Measurements from ENCODE around the gene RSKR.

The RSKR gene

GRCh38 chr17:28634206-28634865 lies 20.4 kb upstream of the RSKR start:
- Histone ChIP-seq H4K20me1 (ENCODE audit: insufficient read depth, low read length) (no peaks in the 10 kb centered on the region), H3K9ac (ENCODE audit: low read length) (no peak overlapping the region), H3K27me3 (ENCODE audit: insufficient read depth, low read length) (no peaks in the 10 kb centered on the region), H3K9me2 (ENCODE audit: low read depth, low read length) (no peaks in the 10 kb centered on the region), H3K79me2 (ENCODE audit: insufficient read depth, low read length) (no peaks in the 10 kb centered on the region), H3K27ac (ENCODE audit: low read depth, low read length, poor library complexity, severe bottlenecking) (no peak overlapping the region), H3K4me3 (ENCODE audit: low read depth, low read length, poor library complexity, severe bottlenecking) (no peak overlapping the region), H3K9me3 (ENCODE audit: low read length) (no peaks in the 10 kb centered on the region), H2AFZ (ENCODE audit: low read length) (no peak overlapping the region), H3K4me2 (ENCODE audit: low read length) (no peak overlapping the region), H3K4me1 (ENCODE audit: insufficient read depth, low read length, severe bottlenecking) (no peaks in the 10 kb centered on the region), H3F3A (ENCODE audit: insufficient read depth, low read length) (no peaks in the 10 kb centered on the region), H3K36me3 (ENCODE audit: insufficient read depth, low read length) (peaks cover 96% of the 10 kb centered on the region)
- TF ChIP-seq EZH2 (IDR thresholded peaks at IDR 0.05; ENCODE audit: borderline replicate concordance, low read length), result no peak
- TF ChIP-seq, protein P1, sequence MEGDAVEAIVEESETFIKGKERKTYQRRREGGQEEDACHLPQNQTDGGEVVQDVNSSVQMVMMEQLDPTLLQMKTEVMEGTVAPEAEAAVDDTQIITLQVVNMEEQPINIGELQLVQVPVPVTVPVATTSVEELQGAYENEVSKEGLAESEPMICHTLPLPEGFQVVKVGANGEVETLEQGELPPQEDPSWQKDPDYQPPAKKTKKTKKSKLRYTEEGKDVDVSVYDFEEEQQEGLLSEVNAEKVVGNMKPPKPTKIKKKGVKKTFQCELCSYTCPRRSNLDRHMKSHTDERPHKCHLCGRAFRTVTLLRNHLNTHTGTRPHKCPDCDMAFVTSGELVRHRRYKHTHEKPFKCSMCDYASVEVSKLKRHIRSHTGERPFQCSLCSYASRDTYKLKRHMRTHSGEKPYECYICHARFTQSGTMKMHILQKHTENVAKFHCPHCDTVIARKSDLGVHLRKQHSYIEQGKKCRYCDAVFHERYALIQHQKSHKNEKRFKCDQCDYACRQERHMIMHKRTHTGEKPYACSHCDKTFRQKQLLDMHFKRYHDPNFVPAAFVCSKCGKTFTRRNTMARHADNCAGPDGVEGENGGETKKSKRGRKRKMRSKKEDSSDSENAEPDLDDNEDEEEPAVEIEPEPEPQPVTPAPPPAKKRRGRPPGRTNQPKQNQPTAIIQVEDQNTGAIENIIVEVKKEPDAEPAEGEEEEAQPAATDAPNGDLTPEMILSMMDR (IDR thresholded peaks at IDR 0.05; ENCODE audit: low read length), result no peak

DNA sequence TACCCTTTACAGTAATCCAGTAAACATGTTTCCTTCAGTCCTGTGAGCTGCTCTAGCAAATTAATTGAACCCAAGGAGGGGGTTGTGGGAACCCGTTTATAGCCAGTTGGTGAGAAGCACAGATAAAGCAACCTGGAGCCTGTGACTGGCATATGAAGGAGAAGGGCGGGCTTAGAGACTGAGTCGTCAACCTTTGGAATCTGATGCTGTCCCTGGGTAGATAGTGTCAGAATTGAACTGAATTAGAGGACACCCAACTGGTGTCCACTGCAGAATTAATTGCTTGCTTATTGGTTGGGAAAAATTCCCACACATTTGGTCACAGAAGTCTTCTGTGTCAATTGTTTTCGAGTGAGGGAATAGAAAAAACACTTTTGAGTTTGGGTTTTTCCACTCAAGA lies 12.8 kb upstream of the RSKR start:
- Histone ChIP-seq H2AFZ (ENCODE audit: low read length) (no peak overlapping the region), H4K20me1 (ENCODE audit: insufficient read depth, low read length) (no peaks in the 10 kb centered on the region), H3K9me3 (ENCODE audit: low read length) (no peaks in the 10 kb centered on the region), H3K4me2 (ENCODE audit: low read length) (no peak overlapping the region), H3F3A (ENCODE audit: insufficient read depth, low read length) (no peaks in the 10 kb centered on the region), H3K9ac (ENCODE audit: low read length) (no peak overlapping the region), H3K4me3 (ENCODE audit: low read depth, low read length, poor library complexity, severe bottlenecking) (no peak overlapping the region), H3K36me3 (ENCODE audit: insufficient read depth, low read length) (peaks cover 88% of the 10 kb centered on the region), H3K27me3 (ENCODE audit: insufficient read depth, low read length) (no peaks in the 10 kb centered on the region), H3K4me1 (ENCODE audit: insufficient read depth, low read length, severe bottlenecking) (no peaks in the 10 kb centered on the region), H3K9me2 (ENCODE audit: low read depth, low read length) (no peaks in the 10 kb centered on the region), H3K27ac (ENCODE audit: low read depth, low read length, poor library complexity, severe bottlenecking) (no peak overlapping the region), H3K79me2 (ENCODE audit: insufficient read depth, low read length) (no peaks in the 10 kb centered on the region)
- TF ChIP-seq, protein P1 (IDR thresholded peaks at IDR 0.05; ENCODE audit: low read length), result no peak
- no peak for TF ChIP-seq EZH2 (IDR thresholded peaks at IDR 0.05; ENCODE audit: borderline replicate concordance, low read length)

DNA sequence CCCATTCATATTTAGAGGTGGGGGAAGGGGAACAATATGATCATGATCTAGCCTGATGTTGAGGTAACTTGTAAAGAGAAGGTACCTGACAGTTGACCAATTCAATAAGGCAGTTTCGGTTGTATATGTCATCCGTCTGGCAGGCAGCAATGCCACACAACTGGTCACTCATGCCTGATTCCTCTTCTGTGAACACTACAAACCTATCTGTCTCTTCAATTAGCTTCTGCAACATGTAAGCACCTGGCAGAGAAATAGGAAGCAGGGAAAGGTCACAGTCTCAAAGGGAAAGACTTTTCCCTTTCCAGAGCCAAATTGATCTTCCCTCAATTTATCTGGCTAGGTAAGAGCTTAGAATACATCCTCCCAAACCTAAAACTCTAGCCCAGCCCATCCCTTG lies 10.2 kb upstream of the RSKR start:
- Histone ChIP-seq H3K27me3 (ENCODE audit: insufficient read depth, low read length) (no peaks in the 10 kb centered on the region), H3K79me2 (ENCODE audit: insufficient read depth, low read length) (no peaks in the 10 kb centered on the region), H3K4me3 (ENCODE audit: low read depth, low read length, poor library complexity, severe bottlenecking) (no peak overlapping the region), H4K20me1 (ENCODE audit: insufficient read depth, low read length) (no peaks in the 10 kb centered on the region), H3K9ac (ENCODE audit: low read length) (no peak overlapping the region), H3K27ac (ENCODE audit: low read depth, low read length, poor library complexity, severe bottlenecking) (no peak overlapping the region), H3K9me3 (ENCODE audit: low read length) (no peaks in the 10 kb centered on the region), H3K4me1 (ENCODE audit: insufficient read depth, low read length, severe bottlenecking) (no peaks in the 10 kb centered on the region), H3K9me2 (ENCODE audit: low read depth, low read length) (no peaks in the 10 kb centered on the region), H3K4me2 (ENCODE audit: low read length) (no peak overlapping the region), H3F3A (ENCODE audit: insufficient read depth, low read length) (no peaks in the 10 kb centered on the region), H3K36me3 (ENCODE audit: insufficient read depth, low read length) (peaks cover 93% of the 10 kb centered on the region), H2AFZ (ENCODE audit: low read length) (no peak overlapping the region)
- TF ChIP-seq, protein P1 (IDR thresholded peaks at IDR 0.05; ENCODE audit: low read length), result no peak
- no peak for TF ChIP-seq EZH2 (IDR thresholded peaks at IDR 0.05; ENCODE audit: borderline replicate concordance, low read length)
